ENCODE data around the gene LRIG1.

The LRIG1 gene

GRCh38 chr3:66386925-66387650 lies 113.7 kb downstream of the LRIG1 start:
- no peak for DNase-seq (ENCODE audit: low read depth)
- no peak overlapping the region for H3K4me3 ChIP-seq (ENCODE audit: low read depth, low read length)
- no peak for TF ChIP-seq CTCF (conservative IDR thresholded peaks at IDR 0.05; ENCODE audit: low read depth, low read length)

- no peak overlapping the region for H3K4me3 ChIP-seq (ENCODE audit: low read depth, low read length)
- no peak for TF ChIP-seq CTCF (conservative IDR thresholded peaks at IDR 0.05; ENCODE audit: low read depth, low read length)
- DNase-seq (ENCODE audit: low read depth), result no peak
Observed at GRCh38 chr3:66386011-66386924, 114.6 kb downstream of the LRIG1 start.

- no peak for TF ChIP-seq CTCF (conservative IDR thresholded peaks at IDR 0.05; ENCODE audit: low read depth, low read length)
- no peak for DNase-seq (ENCODE audit: low read depth)
- H3K4me3 ChIP-seq (ENCODE audit: low read depth, low read length), result no peak overlapping the region
Observed at GRCh38 chr3:66385066-66385465, 115.8 kb downstream of the LRIG1 start.

GRCh38 chr3:66383998-66384745 lies 116.7 kb downstream of the LRIG1 start:
- no peak for TF ChIP-seq CTCF (conservative IDR thresholded peaks at IDR 0.05; ENCODE audit: low read depth, low read length)
- no peak for DNase-seq (ENCODE audit: low read depth)
- no peak overlapping the region for H3K4me3 ChIP-seq (ENCODE audit: low read depth, low read length)

- no peak for TF ChIP-seq CTCF (conservative IDR thresholded peaks at IDR 0.05; ENCODE audit: low read depth, low read length)
- H3K4me3 ChIP-seq (ENCODE audit: low read depth, low read length), result no peak overlapping the region
- DNase-seq (ENCODE audit: low read depth), result no peak
Observed at GRCh38 chr3:66383023-66383422, 117.8 kb downstream of the LRIG1 start.

- no peak for DNase-seq (ENCODE audit: low read depth)
- no peak for TF ChIP-seq CTCF (conservative IDR thresholded peaks at IDR 0.05; ENCODE audit: low read depth, low read length)
- H3K4me3 ChIP-seq (ENCODE audit: low read depth, low read length), result no peak overlapping the region
Observed at GRCh38 chr3:66382142-66382541, 118.7 kb downstream of the LRIG1 start.
